ENCODE data around the gene CDH4.

Gene CDH4

DNA sequence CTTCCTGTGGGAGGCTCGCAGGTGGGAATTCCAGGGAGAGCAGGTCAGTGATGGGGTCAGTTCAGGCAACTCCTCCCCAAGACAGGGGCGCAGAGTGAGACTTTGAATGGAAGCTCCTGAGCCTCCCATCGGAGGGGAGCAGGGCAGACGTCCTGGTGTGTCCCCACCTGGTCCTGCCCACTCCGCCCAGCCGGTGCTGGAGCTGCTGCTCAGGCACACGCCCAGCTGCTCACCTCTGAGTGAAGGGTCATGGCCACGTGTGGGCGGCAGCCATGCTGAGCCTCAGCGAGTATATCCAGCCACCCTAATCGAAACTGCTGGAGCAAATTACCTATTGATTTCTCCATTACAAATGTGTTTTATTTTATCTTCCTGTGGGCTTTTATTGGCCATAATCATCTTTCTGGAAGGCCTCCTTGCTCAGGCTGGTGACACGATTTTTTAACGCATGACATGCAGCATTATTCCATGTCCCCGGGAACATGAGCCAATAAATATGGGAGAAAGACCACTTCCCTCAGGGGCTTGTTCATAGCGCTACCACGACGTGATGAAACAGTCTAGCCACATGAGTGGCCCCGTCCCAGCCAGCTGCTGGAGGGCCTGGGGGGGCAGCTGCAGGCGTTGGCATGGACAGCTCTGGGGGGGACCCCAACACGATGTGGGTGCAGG lies 665.5 kb downstream of the CDH4 start:
- DNase-seq (ENCODE audit: low spot score): no peak

DNA sequence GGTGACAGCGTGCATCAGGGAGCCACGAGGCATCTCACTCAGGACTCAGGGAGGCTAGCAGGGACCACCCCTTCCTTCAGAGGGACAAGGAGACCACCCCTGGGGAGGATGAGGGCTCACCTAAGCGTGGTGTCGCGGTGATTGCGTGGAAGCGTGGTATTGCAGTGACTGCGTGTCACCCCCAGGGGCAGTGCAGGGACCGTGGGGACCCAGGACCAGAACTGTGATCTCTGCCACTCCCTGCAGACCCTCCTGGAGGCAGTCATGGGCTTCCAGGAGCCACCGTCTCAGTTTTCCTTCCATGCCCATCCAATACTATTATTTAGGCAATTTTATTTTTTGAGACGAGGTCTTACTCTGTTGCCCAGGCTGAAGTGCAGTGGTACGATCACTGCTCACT lies 666.5 kb downstream of the CDH4 start:
- no peak for DNase-seq (ENCODE audit: low spot score)

DNA sequence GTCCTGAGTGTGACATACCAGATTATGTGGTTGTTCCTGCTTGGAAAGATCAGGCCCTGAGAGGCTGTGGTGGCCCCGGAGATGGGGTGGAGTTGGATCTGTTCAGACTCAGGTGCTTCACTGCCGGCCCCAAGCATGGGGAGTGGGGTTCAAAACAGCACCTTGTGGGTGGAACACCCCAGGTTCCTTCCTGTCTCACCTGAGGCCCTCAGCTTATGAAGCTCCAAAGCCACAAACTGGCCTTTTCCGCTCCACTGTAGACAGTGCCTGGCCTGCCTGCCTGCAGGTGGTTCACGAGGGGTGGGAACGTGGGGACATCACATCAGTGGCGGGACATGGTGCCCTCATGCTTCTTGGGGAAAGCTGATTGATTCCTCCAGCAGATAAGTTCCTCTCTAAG lies 667.2 kb downstream of the CDH4 start:
- DNase-seq (ENCODE audit: low spot score): no peak

DNA sequence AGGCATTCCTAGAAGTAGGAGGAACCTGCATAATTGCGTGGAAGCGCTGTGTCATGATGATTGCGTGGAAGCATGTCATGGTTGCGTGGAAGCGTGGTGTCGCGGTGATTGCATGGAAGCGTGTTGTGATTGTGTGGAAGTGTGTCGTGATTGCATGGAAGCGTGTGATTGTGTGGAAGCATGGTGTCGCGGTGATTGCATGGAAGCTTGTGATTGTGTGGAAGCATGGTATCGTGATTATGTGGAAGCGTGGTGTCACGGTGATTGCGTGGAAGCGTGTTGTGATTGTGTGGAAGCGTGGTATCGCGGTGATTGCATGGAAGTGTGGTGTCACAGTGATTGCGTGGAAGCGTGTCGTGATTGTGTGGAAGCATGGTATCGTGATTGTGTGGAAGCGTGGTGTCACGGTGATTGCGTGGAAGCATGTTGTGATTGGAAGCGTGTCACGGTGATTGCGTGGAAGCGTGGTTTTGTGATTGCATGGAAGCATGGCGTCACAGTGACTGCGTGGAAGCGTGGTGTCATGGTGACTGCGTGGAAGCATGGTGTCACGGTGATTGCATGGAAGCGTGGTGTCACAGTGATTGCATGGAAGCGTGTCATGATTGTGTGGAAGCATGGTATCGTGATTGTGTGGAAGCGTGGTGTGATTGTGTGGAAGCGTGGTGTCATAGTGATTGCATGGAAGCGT lies 667.8 kb downstream of the CDH4 start:
- no peak for DNase-seq (ENCODE audit: low spot score)

DNA sequence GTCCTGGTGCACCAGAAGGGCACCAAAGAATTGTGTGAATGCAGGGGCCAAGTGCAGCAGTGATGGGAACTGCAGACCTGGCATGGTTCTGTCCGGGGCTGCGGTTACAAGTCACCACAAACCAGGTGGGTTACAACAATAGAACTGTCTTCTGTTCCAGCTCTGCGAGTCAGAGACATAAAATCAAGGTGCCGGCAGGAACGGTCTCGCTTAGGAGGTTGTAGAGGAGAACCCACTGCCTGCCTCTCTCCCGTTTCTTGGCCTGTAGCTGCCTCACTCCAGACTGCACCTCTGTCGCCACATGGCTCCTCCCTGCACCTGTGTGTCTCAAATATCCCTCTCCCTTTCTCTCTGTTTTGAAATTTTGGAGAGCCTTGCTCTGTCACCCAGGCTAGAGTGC lies 670.4 kb downstream of the CDH4 start:
- no peak for DNase-seq (ENCODE audit: low spot score)

DNA sequence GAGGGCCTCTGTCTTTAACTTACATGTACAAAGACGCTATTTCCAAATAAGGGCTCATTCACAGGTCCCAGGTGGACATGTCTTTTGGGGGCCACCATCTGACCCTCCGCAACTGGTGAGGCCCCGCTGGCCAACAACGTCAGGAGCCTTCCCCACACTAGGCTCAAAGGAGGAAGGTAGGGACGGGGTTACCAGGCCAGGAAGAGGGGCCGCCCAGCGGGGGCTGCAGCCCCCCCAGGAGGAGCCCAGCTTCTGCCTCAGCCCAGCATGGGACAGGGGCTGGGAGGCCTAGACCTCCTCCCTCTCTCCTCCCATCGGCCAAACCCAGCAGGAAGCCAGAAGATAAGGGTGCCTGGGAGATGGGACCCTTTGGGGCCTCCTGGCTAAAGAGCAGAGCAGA lies 670.9 kb downstream of the CDH4 start:
- no peak for DNase-seq (ENCODE audit: low spot score)

DNA sequence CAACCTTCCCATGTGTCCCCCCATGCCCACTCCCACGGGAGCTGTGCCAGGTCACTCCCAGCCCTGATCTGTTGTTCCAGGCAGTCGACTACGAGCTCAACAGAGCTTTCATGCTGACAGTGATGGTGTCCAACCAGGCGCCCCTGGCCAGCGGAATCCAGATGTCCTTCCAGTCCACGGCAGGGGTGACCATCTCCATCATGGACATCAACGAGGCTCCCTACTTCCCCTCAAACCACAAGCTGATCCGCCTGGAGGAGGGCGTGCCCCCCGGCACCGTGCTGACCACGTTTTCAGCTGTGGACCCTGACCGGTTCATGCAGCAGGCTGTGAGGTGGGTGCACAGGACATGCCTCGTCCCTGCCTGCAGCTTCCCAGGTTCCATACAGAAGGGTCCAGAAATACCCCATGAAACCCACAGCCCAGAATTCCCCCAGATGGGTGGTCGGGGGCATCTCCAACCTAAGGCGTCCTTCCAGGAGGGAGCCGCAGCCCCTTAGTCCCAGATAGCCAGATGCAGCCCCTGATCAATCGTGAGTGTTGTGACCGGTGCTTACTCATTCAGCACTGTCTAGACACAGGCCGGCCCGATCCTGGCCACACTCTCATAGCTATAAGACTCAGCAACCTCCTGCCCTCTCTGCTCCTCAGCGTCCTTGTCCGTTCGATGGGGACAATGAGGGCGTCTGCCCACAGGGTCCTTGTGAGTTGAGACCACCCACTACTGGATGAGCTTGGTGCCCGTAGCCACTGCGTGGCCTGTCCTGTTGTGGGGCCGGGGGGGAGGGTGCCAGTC lies 671.5 kb downstream of the CDH4 start:
- DNase-seq (ENCODE audit: low spot score): no peak

DNA sequence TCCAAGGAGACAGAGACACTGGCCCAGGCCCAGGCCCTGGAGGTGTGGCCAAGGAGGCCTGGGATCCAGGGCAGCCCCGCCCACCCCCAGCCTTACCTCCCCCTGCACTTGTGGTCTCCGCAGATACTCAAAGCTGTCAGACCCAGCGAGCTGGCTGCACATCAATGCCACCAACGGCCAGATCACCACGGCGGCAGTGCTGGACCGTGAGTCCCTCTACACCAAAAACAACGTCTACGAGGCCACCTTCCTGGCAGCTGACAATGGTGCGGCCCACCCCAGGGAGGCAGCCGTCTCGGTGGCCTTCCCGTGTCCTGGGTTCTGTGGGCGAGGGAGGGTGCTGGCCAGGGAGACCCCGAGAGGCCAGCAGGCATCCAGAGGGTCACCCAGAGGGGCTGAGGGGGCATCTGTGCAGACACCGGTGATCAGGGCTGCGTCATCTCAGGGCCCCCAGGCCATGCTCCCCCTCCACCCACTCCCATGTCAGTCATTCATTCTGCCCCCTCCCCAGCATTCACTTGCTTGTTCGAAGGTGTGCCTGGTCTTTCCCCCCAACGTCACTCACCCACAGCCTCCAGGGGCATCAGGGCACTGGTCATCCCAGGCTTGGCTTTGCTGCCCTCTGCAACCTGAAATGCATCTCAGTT lies 672.3 kb downstream of the CDH4 start:
- no peak for DNase-seq (ENCODE audit: low spot score)

DNA sequence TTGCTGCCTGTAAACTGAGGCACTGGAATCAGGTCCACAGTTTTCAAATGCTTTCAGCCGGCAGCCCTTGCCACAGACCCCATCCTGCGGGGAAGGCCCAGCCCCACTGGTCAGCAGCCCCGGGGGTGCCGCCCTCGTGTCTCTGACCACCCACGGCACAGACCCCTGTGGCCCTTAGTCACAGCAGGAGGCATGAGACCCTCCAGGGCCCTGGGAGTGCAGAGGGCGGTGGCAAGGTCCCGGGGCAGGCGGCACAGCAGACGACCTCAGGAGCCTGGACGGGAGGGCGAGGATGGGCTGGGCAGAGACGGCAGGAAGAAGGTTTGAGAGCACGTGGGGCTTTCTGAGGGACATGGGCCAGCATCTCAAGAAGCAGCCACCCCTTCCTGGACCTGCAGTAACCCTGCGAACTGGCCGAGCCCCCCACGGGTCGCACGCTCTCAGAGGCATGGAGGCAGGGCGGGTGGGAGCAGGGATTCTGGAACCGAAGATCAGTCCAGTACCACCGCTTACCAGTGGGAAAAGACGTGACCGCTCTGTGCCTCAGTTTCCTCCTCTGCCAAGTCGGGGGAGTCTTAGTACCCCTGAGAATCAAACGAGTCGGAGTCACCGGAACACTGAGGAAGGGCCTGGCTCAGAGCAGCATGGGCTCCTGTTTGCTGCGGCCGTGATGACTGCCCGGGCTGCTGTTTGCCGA lies 672.9 kb downstream of the CDH4 start:
- DNase-seq (ENCODE audit: low spot score): no peak

DNA sequence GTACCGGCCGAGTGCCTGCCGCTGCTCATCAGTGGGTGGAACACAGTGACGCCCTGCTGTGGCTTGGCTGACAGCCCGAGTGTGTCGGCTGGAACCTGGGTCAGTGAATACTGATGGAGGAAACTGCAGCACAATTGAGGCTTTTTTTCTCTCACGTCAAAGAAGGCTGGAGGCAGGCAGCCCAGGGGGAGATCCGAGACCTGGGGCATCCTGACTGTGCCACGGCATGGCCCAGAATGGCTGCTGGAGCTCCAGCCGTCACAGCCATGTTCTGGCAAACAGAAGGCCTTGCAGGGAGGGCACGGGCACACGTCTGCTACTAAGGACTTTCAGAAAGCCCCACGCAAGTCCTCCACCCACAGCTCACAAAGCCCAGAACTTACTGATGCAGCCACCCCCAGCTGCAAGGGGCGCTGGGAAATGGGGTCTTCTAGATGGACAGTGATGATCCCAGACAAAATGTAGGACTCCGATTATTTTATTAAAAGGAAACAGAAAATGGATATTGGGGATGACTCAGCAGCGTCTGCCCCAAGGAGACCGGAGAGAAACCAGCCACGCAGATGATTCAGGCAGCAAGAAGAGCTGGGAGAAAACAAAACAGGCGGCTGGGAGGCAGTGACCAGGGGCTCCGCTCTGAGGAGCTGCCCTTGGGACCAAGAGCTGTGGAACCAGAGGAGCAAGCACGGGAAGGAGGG lies 673.6 kb downstream of the CDH4 start:
- no peak for DNase-seq (ENCODE audit: low spot score)

DNA sequence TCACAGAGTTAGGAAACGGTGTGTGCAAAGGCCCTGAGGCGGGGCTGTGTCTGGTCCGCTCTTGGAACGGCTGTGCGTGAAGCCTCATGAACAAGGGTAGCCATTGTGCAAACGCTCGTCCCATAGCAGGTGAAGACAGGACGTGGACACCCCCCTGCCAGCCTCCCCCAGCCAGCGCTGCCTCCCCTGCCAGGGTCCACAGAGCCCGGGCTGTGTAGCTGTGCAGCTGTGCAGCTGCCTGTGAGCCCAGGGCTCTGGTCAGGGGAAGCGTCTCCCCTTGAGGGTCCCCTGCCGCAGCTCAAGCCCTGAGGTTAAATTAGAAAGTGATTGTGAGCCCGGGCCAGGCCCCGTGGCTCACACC lies 674.2 kb downstream of the CDH4 start:
- DNase-seq (ENCODE audit: low spot score): no peak

DNA sequence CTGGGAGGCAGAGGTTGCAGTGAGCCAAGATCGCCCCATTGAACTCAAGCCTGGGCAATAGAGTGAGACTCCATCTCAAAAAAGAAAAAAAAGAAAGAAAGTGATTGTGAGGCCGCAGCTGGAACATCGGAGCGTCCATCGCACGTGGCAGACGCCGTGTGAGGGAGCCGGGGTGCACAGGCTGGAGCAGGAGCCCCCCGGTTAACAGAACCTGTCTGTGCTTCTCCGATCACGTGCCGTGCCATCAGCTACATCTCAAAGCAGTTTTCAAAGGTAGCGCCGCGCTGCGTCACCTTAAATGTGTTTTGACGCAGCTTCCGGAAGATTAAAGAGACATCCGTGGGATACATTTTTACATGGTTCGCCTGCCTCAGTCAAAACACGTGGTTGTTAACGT lies 674.7 kb downstream of the CDH4 start:
- no peak for DNase-seq (ENCODE audit: low spot score)

DNA sequence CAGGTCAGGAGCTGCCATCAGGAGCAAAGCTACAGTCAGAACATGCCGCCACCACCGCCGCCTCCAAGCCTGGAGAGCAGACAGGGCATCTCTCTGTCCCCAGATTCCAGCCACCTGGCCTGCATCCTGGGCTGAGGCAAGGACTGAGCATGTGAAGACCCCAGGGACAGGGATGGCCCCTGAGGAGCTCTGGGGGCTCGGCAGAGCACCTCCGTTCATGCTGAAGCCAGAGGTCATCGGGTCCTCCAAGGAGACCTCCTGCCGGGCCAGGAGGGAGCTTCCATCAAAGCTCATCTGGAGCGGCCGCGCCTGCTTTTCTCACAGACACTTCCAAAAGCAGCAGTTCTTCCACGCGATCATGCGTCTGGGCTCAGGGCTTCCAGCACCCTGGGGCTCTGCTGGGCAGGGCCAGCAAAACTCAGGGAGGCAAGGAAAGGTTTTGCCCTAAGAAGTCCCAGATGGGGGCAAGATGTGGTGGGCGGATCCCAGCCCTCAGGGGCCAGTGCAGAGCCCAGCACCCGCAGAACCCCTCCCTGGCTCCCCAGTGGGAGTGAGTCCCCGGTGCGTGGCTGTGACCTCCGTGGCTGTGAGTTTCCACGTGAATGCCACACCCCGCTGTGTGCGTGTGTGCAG lies 675.2 kb downstream of the CDH4 start:
- DNase-seq (ENCODE audit: low spot score): no peak

DNA sequence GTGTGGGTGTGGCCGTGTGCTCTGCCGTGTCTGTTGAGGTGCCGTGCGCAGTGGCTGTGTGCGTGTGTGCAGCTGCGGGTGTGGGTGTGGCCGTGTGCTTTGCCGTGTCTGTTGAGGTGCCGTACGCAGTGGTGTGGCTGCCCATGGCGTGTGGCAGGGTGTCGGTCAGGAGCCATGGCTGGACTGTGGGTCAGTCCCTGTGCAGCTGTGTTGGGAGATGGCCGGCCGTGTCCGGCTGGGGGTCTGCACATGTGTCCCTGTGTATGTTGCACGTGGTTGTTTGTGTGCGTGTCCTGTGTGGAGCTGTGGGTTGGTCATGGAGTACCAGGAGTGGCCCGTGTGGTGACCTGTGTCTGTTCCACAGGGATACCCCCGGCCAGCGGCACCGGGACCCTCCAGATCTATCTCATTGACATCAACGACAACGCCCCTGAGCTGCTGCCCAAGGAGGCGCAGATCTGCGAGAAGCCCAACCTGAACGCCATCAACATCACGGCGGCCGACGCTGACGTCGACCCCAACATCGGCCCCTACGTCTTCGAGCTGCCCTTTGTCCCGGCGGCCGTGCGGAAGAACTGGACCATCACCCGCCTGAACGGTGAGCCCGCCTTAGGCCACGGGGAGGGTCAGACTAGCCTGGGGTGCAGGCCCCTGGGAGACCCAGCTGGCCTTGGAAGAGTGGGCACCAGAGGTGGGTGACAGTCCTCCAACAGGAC lies 675.9 kb downstream of the CDH4 start:
- no peak for DNase-seq (ENCODE audit: low spot score)

DNA sequence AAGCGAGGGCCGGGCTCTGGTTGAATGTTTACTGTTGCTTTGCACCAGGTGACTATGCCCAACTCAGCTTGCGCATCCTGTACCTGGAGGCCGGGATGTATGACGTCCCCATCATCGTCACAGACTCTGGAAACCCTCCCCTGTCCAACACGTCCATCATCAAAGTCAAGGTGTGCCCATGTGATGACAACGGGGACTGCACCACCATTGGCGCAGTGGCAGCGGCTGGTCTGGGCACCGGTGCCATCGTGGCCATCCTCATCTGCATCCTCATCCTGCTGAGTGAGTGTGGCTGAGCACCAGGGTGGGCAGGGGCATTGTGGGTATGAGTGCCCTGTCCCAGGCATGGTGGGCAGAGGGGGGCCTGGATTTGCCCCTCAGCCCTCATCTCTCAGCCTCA lies 677.5 kb downstream of the CDH4 start:
- DNase-seq (ENCODE audit: low spot score): no peak

DNA sequence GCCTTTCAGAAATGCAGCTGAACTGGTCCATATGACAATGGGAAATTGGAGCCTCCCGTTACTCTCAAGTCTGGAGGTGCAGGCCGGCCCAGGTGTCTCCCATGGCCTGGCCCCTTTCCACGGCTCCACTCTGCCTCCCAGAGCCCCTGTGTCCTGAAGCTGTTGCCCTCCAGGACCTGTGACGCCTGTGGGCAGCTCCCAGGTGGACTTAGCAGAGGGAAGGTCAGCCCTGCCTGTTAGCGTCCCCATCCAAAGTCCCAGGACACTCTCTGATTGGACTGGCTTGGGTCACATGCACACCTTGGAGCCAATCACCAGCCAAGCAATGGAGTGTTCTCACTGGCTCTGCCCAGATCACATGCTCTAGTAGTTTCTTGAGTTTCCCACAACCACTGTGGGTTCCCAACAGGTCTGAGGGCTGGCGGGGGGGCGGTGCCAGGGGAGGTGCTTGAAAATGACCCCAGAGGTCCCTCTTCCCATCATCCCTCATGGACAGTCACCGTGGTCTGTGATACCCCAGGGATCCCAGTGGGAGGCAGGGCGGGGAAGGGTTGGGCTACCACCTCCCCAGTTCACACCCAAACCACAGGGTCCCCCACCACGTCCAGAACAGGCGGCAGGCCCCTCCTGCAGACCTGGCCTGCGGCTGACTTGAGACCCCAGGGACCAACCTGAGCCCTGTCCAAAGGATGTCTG lies 678.1 kb downstream of the CDH4 start:
- no peak for DNase-seq (ENCODE audit: low spot score)

DNA sequence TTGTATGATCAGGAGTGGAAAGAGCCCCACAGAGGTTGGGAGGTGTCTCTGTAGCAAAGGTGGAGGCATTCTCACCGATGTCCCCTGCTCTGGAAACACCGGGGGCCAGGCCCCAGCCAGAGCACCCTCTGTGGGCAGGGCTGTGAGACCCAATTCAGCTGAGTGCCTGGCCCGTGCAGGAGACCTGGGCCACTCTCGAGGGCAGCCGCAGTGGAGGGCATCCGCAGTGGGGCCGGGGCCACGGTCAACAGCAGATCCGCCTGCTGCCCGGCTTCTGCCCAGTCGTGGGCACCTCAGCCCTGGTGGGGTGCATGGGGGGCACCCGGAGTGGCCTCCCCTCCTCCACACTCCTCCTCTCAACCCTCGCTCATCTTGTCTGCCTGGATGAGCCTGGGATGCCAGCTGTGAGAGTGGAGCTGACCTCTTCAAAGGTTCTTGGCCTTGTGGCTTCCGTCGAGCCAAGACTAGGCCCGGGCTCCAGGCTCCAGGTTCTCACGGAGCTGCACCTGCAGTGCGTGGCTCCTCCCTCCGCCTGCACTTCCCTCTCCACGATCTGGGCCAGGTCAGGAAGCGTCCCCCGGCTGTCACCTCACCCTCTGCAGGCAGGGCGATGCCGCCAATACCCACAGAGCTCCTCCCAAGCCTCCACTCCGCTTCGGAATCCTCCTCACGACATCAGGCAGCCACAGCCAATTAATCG lies 678.9 kb downstream of the CDH4 start:
- DNase-seq (ENCODE audit: low spot score): no peak

DNA sequence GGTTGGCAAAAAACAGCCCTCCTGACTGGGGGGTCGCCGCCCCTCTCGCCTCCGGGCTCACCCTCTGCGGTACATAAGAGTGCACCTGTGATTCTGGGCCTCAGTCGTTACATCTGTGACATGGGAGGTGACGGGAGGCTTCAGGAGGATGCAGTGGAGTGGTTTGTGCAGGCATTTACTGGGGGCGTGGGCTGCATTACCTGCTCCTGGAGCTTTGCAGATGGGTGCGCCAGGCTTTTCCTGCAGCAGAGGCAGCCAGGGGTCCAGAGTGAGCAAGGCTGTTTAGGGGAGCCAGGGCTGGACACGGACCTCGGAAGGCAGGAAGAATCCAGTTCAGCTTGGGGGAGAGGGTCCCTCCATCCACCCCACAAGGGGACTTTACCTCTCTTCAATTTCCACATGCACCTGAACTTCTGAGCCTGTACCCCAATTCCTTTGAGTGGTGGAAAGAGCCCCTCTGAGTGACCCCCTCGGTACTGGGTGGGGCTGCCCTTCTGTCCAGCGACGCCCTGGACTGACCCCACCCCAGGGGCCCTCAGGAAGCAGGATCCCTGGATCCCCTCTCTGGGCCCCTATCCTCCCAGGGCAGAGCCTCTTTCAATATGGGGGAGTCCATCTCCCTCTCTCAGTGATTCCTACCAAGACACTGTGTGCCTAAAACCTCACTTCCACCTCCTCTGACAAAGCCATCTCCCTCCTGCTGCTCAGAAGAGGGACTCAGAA lies 679.6 kb downstream of the CDH4 start:
- DNase-seq (ENCODE audit: low spot score): no peak

DNA sequence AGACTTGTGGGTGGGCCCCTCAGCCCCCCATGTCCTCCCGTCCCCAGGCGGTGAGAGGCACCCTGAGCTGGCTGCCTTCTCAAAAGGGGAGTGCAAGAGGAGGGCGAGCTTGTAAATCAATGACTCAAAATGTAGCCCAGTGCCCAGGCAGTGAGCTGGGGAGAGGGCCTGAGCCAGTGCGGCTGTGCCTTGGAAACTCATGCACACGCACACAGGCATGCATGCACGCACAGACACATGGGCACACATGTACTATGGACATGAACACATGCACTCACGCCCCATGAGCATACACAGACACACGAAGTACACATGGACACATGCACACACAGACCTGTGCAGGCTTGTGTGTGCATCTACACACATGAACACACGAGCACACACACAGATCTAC lies 680.1 kb downstream of the CDH4 start:
- no peak for DNase-seq (ENCODE audit: low spot score)
